HuH-7.5 (cell line): ENCODE measurements around the gene MIEF1.
A peak's percentile ranks its signal among the peaks of the same experiment; 100 is the strongest.

Source experiments
- DNase-seq: peaks from one replicate; pipeline ENCODE4 v3.0.0; 2011; ENCODE audit warnings: low spot score

MIEF1 gene

GRCh38 chr22:39528681-39529486 is 26.8 kb downstream of the MIEF1 start:
- peak; percentile 74 for DNase-seq

- no peak for DNase-seq
These were observed 27.4 kb downstream of the MIEF1 start for GRCh38 chr22:39529487-39529851.

- no peak for DNase-seq
These were observed 28.0 kb downstream of the MIEF1 start for GRCh38 chr22:39530116-39530515.

- DNase-seq = no peak
These were observed 28.7 kb downstream of the MIEF1 start for GRCh38 chr22:39530692-39531331.

GRCh38 chr22:39532215-39533073 is 30.4 kb downstream of the MIEF1 start, which contains the start of gene RPS19BP1:
RPS19BP1 (minus strand) TSS chr22:39532748; CDS start chr22:39532738, 10 bp downstream.
- DNase-seq = peak; percentile 96

- no peak for DNase-seq
These were observed 32.0 kb downstream of the MIEF1 start for GRCh38 chr22:39534092-39534506.

- DNase-seq = peak; percentile 76
These were observed 32.7 kb downstream of the MIEF1 start for GRCh38 chr22:39534591-39535356.

- DNase-seq = no peak
These were observed 33.3 kb downstream of the MIEF1 start for GRCh38 chr22:39535357-39535725.

- no peak for DNase-seq
These were observed 33.9 kb downstream of the MIEF1 start for GRCh38 chr22:39535831-39536449.

- no peak for DNase-seq
These were observed 34.6 kb downstream of the MIEF1 start for GRCh38 chr22:39536711-39537110.

GRCh38 chr22:39537975-39538374 is 35.9 kb downstream of the MIEF1 start:
- DNase-seq = no peak

GRCh38 chr22:39543095-39543494 is 41.0 kb downstream of the MIEF1 start:
- no peak for DNase-seq

- no peak for DNase-seq
These were observed 43.6 kb downstream of the MIEF1 start for GRCh38 chr22:39545386-39546365.

- no peak for DNase-seq
These were observed 44.9 kb downstream of the MIEF1 start for GRCh38 chr22:39546889-39547586.

GRCh38 chr22:39547587-39547947 is 45.5 kb downstream of the MIEF1 start:
- DNase-seq = no peak

GRCh38 chr22:39553429-39553828 is 51.3 kb downstream of the MIEF1 start:
- DNase-seq = no peak

- DNase-seq = no peak
These were observed 52.1 kb downstream of the MIEF1 start for GRCh38 chr22:39554151-39554550.

GRCh38 chr22:39556970-39557841 is 55.1 kb downstream of the MIEF1 start:
- no peak for DNase-seq
